ENCODE data around the gene NSUN4. TPM values are rescaled to one million over a fixed set of nuclear protein-coding genes. Genes with fewer than 3 reads are reported as not detected.

Gene NSUN4
- total RNA-seq, 2 experiments from 2014 or later, result 34.9 to 36.7 TPM

DNA sequence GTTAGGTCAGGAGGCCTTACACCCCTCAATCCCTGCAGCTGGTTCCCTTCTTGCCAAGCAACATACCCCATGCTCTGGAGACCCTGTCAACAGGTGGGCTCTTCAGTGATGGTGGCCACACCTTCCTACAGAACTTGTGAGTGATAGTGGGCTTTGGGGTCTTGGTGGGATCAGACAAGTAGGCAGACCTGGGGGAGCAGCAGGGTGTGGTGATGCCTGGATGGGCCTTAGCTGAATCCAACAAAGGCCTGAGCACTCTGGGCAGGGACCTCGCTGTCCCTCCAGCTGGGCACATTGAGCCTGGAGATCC is 68.4 kb downstream of the NSUN4 start:
- DNase-seq (no peak), ATAC-seq (ENCODE audit: poor library complexity) (no peak)
- CTCF ChIA-PET, result no interaction called here
- Mint-ChIP-seq H3K36me3 (ENCODE audit: low read depth) (peaks cover 4% of the 10 kb centered on the region), H3K27ac (no peak overlapping the region), H3K4me1 (ENCODE audit: low read depth) (no peaks in the 10 kb centered on the region), H3K27me3 (no peaks in the 10 kb centered on the region), H3K4me3 (no peak overlapping the region), H3K9me3 (no peaks in the 10 kb centered on the region)
- Histone ChIP-seq H3K27ac (ENCODE audit: low read depth in 1 of 2, low read length in 2 of 2) (no peak overlapping the region), H3K36me3 (ENCODE audit: insufficient read depth, low read length) (no peaks in the 10 kb centered on the region), H3K9me3 (ENCODE audit: control insufficient read depth in 1 of 2, insufficient read depth in 1 of 2, low read length in 2 of 2) (no peaks in the 10 kb centered on the region), H3K4me3 (ENCODE audit: low read length) (no peak overlapping the region), H3K27me3 (ENCODE audit: control insufficient read depth in 1 of 2, insufficient read depth in 2 of 2, low read length in 2 of 2) (no peaks in the 10 kb centered on the region), H3K4me1 (ENCODE audit: insufficient read depth, low read length) (peaks cover 25% of the 10 kb centered on the region)
- intact Hi-C loops (cut with DNase I, micrococcal nuclease), result no loop called here
- TF ChIP-seq, protein P1, sequence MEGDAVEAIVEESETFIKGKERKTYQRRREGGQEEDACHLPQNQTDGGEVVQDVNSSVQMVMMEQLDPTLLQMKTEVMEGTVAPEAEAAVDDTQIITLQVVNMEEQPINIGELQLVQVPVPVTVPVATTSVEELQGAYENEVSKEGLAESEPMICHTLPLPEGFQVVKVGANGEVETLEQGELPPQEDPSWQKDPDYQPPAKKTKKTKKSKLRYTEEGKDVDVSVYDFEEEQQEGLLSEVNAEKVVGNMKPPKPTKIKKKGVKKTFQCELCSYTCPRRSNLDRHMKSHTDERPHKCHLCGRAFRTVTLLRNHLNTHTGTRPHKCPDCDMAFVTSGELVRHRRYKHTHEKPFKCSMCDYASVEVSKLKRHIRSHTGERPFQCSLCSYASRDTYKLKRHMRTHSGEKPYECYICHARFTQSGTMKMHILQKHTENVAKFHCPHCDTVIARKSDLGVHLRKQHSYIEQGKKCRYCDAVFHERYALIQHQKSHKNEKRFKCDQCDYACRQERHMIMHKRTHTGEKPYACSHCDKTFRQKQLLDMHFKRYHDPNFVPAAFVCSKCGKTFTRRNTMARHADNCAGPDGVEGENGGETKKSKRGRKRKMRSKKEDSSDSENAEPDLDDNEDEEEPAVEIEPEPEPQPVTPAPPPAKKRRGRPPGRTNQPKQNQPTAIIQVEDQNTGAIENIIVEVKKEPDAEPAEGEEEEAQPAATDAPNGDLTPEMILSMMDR (IDR thresholded peaks at IDR 0.05), result no peak
- POLR2A ChIA-PET, result no interaction called here

DNA sequence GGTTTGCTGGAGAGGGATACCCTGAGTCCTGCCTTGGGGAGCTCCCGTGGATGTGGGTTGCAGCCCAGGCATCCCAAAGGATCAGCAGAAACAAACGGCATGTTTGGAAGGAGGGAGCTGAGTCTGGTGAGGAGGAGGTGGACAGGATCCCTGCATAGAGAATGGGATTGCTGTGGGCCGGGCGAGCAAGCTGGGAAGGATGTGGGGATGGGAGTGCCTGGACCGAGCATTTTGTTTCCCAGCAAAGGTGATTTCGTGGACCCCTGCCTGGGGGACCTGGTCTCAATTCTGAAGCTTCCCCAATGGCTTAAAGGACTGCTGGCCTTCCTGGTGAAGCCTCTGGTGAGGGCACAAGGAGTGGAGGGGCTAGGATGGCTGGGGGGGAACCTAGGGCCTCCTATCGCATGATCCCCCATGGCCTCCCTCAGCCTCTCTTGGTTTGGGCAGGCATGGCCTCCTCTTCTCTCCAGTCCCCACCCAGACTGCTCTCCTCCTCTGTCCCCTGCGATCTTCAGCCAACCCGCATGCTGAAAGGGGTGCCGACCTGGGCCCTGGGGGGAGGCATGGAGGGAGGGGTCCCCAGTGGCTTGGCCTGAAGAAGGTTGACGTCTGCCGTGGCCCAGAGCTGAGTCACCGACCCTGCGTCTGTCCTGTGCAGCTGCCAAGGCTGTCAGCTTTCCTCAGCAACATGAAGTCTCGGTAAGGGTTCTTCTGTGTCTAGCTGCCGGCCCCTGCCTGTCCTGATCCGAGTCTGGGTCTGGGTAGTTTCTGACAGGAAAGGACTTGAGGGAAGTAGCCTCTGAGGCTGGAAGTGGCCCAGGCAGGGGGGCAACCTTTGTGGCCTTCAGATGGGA is 69.8 kb downstream of the NSUN4 start:
- H3K4me1 Mint-ChIP-seq (ENCODE audit: low read depth), result no peaks in the 10 kb centered on the region

DNA sequence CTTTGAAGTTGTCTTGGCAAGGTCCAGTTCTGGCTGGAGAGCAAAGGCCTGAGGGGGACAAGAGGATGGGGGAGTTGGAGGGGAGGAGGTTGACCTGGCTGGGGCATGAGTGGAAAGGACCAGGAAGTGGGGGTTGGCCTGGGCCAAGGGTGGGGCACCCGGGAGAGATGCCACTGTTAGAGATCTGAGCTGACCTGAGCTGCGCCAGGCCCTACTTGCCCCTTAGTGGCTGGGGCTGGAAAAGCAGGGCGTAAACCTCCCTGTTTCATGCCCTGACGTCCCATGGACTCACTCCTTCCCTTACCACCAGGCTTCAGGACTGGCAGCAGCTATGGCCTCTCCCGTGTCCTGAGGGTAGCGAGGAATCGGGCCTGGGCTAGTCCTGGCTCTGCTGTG is 70.4 kb downstream of the NSUN4 start:
- H3K4me1 Mint-ChIP-seq (ENCODE audit: low read depth), result no peaks in the 10 kb centered on the region
- CTCF ChIA-PET, result no interaction called here
- no peaks in the 10 kb centered on the region for H3K9me3 ChIP-seq (ENCODE audit: control insufficient read depth in 1 of 2, insufficient read depth in 1 of 2, low read length in 2 of 2)
- POLR2A ChIA-PET, result no interaction called here
- intact Hi-C loops (cut with DNase I, micrococcal nuclease), result no loop called here
- ATAC-seq (ENCODE audit: poor library complexity) (no peak), DNase-seq (no peak)
- H3K27ac ChIP-seq (ENCODE audit: low read depth in 1 of 2, low read length in 2 of 2), result no peak overlapping the region
- H3K27me3 Mint-ChIP-seq, result no peaks in the 10 kb centered on the region
- H3K4me3 Mint-ChIP-seq, result no peak overlapping the region
- H3K4me1 ChIP-seq (ENCODE audit: insufficient read depth, low read length), result peaks cover 35% of the 10 kb centered on the region
- no peaks in the 10 kb centered on the region for H3K9me3 Mint-ChIP-seq
- peaks cover 4% of the 10 kb centered on the region for H3K36me3 Mint-ChIP-seq (ENCODE audit: low read depth)
- H3K27me3 ChIP-seq (ENCODE audit: control insufficient read depth in 1 of 2, insufficient read depth in 2 of 2, low read length in 2 of 2), result no peaks in the 10 kb centered on the region
- no peak overlapping the region for H3K4me3 ChIP-seq (ENCODE audit: low read length)
- H3K36me3 ChIP-seq (ENCODE audit: insufficient read depth, low read length), result no peaks in the 10 kb centered on the region
- TF ChIP-seq, protein P1 (IDR thresholded peaks at IDR 0.05), result no peak
- no peak overlapping the region for H3K27ac Mint-ChIP-seq

More for the DNA sequence above, 69.8 kb downstream of the NSUN4 start:
- Histone ChIP-seq H3K36me3 (ENCODE audit: insufficient read depth, low read length) (no peaks in the 10 kb centered on the region), H3K27ac (ENCODE audit: low read depth in 1 of 2, low read length in 2 of 2) (no peak overlapping the region), H3K4me1 (ENCODE audit: insufficient read depth, low read length) (peaks cover 32% of the 10 kb centered on the region), H3K27me3 (ENCODE audit: control insufficient read depth in 1 of 2, insufficient read depth in 2 of 2, low read length in 2 of 2) (no peaks in the 10 kb centered on the region), H3K4me3 (ENCODE audit: low read length) (no peak overlapping the region), H3K9me3 (ENCODE audit: control insufficient read depth in 1 of 2, insufficient read depth in 1 of 2, low read length in 2 of 2) (no peaks in the 10 kb centered on the region)
- TF ChIP-seq, protein P1 (IDR thresholded peaks at IDR 0.05), result no peak
- peaks cover 4% of the 10 kb centered on the region for H3K36me3 Mint-ChIP-seq (ENCODE audit: low read depth)
- ChIA-PET POLR2A (no interaction called here), CTCF (no interaction called here)
- no peak for DNase-seq
- ATAC-seq (ENCODE audit: poor library complexity), result no peak
- no peaks in the 10 kb centered on the region for H3K27me3 Mint-ChIP-seq
- H3K9me3 Mint-ChIP-seq, result no peaks in the 10 kb centered on the region
- intact Hi-C loops (cut with DNase I, micrococcal nuclease), result no loop called here
- H3K27ac Mint-ChIP-seq, result no peak overlapping the region
- H3K4me3 Mint-ChIP-seq, result no peak overlapping the region

Other genes with a start within 250 kb of the NSUN4 start
- under 1 TPM; 0.20 to 0.38 TPM for gene PIK3R3, start 208.2 kb upstream of the NSUN4 start, total RNA-seq
- not detected for gene TSPAN1, start 165.7 kb upstream of the NSUN4 start, total RNA-seq
- gene P3R3URF, start 164.3 kb upstream of the NSUN4 start, total RNA-seq, result not detected
- 10 to 100 TPM; 21.1 to 29.0 TPM for gene POMGNT1, start 142.4 kb upstream of the NSUN4 start, total RNA-seq
- under 1 TPM in 1 of 2 experiments, not detected in 1; 0.14 TPM for gene LURAP1, start 137.5 kb upstream of the NSUN4 start, total RNA-seq
- gene RAD54L, start 93.0 kb upstream of the NSUN4 start, total RNA-seq, result 1 to 10 TPM in 1 of 2 experiments, under 1 TPM in 1; 0.33 to 1.0 TPM
- gene LRRC41, start 37.2 kb upstream of the NSUN4 start, total RNA-seq, result 10 to 100 TPM; 23.0 to 24.3 TPM
- 100 to 1,000 TPM; 101 to 103 TPM for gene UQCRH, start 37.1 kb upstream of the NSUN4 start, total RNA-seq
- 10 to 100 TPM; 11.7 to 15.0 TPM for gene FAAH, start 53.5 kb downstream of the NSUN4 start, total RNA-seq
- gene DMBX1, start 149.0 kb downstream of the NSUN4 start, total RNA-seq, result not detected
- gene KNCN, start 210.8 kb downstream of the NSUN4 start, total RNA-seq, result not detected